NCI-H748 (cell line): ENCODE data around the gene PLCB1.
"Not testable (repeated sequence)": the region's sequence is repeated elsewhere in the genome, so short reads cannot be mapped to it uniquely, and the experiment has no call there.

Experiments used
- DNase-seq: peaks from one replicate; lab custom pipeline; 2025; ENCODE audit not compliant: unreplicated experiment; lab: John Stamatoyannopoulos, UW

The PLCB1 gene

DNA sequence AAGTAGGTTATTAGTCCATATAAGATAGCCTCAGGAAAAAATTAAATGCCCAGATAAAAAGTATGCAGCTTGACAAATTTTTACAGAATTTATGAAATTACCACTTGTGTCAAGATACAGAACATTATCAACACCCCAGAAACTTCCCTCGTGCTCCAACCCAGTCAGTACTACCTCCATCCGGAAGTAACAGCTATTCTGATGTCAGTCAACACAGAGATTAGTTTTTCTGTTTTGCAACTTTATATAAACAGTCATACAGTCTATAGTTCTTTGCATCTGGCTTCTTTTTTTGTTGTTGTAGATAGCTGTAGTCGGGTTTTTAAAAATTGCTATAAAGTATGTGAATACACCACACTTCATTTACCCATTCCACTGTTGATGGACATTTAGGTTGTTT, 721.1 kb downstream of the PLCB1 start:
- DNase-seq, result not testable (repeated sequence)

DNA sequence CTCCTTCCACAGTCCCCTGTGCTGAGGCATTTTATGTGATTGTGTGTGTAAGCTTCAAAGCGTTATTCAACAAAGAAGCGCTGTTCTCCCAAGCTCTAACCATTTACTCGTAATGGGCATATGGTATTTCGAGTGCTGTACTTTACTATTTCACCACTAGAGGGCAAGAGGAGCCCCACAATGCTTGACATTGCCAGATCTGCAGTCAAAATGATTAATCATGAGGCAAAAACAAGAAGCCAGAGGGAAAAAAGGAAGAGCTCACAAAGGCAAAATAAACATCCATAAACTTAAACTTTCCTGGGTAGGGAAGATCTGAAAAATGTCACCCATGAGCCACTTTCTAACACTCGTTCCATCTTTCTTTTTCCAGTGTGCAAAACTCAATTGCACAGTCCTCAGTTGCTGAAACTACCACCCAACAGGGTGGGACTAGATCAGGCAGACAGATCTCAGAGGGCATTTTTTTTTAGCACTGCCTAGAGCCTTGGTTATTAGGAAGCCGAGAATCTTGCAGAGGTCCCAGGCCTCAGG, 721.8 kb downstream of the PLCB1 start:
- DNase-seq, result peak; percentile 87

DNA sequence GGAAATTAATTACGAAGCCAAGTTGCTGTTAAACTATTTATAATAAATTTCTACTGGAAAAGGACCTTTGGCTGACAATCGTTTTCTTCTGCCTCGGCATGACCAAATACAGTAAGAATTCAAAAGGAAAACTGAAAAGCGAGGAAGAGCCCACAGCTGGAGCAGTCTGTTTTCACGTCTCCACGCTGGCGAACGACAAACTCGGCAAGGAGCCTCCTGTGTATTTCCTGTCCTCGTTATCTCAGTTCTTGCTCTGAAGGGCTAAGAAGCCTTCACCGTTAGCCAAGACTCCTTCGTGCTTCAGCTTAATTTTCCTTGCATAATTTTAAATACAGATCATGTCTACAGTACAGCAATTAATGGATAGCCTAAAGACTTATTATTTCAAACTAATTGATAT, 722.5 kb downstream of the PLCB1 start:
- no peak for DNase-seq

DNA sequence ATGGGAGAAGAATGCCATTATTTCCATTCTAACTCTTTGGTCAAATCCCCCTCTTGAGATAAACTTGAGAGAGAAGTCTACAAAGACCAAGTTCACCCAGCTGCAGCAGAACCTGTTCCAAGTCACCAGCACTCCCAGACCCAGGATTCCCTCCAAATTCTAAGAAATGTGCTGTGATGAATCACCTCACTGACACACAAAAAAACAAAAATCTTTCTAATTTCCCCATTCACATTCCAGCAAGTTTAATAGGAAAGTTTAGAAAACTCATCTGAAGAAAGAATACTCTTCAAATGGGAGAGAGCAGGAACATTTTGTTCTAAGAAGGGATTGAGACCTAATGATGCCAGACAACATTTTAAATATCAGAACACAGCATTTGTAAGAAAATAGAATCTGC, 723.2 kb downstream of the PLCB1 start:
- DNase-seq, result no peak

DNA sequence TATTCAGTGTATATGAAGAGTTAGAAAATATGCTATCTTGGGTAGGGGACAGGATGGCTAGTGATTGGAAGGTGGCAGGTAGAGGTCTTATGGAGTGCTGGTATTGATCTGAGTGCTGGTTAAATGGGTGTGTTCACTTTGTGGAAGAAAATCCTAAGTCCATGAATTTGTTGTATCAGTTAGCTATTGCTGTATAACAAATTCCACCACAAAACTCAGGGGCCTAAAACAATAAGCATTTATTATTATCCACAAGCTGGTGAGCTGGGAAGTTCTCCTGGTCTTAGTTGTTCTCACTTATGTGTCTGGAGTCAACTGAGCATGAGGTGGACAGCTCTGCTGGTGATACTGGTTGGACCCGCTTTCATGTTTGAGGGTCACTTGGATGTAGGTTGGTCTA, 724.6 kb downstream of the PLCB1 start:
- no peak for DNase-seq

DNA sequence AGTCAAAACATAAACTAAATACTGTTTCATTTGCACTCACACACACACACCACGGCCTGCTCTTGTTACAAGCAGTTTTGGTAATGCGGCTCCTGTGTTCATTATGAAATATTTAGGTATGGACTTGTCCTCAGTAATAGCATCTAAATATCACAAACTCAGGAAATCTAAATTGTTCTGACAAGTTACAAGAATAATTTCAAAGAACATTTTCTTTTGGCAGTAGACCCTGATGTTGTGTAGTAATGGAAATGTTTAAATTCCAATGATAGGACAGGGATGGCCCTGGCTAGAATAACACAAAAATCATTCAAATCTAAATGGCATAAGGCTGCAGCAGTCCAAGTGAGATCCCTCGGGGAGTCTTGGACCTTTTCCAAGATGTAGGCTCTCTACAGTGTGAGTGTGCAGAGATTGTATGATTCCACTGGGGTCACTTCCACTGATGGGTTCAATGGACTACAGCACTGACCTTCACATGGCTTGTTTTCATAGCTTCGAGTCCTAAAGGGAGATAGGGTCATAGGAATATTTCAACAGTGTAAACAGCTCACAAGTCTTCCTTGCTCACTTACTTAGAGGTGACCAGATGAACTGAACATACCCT, 726.2 kb downstream of the PLCB1 start:
- no peak for DNase-seq

DNA sequence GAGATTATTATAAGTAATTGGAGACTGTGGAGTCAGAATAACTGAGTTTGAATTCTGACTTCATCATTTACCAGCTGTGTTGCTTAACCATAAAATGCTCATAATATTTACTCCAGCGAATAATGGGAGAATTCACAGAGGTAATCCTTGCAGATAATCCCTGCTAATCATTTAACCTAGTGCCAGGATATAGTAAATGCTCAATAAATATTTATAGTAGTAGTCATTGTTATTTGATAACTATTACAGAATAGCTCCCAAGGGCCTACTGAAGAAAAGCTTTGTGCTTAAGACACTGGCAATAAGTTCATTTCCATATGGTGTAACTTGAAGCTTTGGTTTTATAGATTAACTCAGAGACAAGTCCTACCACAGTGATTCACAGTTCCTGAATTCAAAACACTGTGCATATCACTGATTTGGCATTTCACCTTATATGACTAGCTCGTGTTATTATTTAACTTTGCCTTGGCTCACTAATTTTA, 728.0 kb downstream of the PLCB1 start:
- no peak for DNase-seq

DNA sequence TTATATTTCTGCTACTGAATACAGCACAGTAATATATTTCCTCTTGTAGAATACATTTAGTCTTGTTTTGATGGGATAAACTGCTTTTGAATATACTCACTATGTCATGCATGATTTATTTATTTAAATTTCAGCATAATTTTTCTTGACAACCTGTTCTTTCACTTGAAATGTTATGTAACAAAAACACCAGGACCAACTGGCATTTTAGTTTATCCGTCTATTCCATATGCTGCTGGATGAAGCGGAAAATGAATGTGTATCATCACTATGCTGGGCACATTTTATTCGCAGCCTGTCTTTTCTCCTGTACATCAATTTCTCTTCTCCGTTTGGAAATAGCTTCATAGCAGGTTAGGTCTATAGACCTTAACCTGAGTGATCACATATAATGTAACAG, 730.0 kb downstream of the PLCB1 start:
- DNase-seq, result no peak

DNA sequence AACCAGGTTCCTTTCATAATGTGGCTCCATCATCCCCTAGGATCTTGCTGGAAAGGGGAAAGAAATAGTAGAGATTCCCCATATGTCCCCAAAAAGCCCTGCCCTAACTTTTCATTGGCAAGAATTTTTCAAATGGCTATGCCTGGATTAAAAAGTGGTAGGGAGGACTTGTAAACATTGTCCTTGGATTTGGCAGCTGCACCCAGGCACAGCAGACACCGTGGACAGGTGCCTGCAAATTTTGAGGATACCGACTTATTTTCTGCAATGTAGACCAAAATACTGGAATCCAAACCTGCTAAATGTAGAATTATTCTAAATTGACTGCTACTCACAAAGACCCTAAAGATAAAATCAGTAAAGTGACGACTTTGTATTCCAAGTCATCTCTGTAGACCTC, 733.6 kb downstream of the PLCB1 start:
- DNase-seq, result no peak

DNA sequence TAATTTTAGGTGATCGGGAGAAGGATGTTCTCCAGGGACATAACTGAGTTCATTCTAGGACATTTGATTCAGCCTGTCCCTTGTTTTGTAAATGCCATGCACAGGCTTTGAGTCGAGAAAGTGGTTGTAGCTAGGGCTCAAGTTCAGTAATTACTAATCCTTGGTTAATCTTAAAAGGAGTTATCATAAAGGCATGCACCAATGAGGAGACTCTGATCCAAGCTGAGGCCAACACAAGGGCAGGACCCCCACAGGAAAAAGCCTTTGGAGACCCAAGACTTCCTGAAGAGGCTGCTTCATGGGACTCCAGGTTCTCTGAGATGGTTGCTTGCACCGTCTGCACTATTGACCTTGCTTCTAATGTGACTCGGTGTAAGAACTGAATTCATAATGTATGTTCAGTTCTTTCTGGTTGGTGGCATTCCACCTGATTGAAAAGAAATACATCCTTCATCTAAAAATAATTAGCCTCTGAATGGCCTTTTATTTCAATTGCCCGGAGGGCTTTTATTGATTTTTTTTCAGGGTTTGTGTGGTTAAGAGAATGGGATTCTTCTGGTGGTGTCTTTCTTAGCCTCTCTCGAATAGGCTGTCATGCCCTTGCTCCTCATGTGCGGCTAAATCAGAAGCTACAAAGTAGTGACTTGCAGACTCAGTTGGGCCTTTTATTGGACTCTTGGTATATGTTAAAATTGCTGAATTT, 735.1 kb downstream of the PLCB1 start:
- peak; percentile 41 for DNase-seq

DNA sequence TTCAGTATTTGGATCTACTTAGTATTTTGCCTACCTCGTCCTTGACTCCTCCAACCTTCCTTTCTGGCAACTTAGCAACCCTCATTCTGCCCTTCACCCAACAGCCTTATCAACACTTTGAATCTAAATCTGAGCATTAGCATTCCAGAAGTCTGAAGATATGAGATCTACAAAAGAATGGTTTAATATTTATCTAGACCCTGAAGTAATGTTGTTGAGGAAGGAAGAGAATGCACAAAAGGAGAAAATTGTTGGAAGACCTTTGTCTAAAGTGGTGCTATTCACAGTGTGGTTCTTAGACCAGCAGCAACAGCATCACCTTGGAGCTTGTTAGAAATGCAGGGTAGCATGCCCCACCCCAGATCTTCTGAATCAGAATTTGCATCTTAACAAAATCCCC, 738.6 kb downstream of the PLCB1 start:
- no peak for DNase-seq

DNA sequence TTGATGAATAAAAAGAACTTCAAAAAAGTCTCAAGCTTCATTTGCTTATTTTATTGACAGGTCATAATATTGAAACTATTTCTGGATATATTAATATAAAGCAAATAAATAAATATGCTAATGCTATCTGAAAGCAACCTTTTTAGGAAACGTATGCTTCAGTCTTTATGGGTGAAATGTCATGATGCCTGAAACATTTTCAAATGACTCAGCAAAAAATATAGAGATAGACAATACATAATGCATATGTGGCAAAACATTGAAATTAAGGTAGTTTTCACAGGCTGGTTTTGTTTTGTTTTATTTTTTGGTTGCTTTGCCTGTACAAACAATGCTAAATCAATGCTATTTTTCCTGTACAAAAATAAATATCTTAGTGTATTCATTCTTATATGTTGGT, 742.4 kb downstream of the PLCB1 start:
- no peak for DNase-seq

DNA sequence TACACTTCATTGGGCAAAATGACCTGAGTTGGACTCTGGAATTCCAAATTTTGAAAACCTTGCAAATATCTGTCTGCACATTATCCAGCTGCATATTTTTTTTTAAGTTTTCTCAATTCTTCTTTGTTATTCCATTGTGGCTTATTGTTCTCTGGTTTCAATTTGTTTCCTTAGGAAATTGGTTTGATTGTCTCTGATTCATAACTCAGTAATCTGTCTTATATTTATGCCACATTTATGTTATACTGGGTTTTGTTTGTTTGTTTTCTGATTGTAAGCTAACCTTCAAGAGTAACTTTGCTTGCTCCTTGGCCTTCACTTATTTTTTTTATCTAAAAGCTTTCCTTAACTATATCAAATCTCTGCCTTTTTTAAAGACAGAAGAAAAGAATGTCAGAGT, 743.5 kb downstream of the PLCB1 start:
- no peak for DNase-seq

DNA sequence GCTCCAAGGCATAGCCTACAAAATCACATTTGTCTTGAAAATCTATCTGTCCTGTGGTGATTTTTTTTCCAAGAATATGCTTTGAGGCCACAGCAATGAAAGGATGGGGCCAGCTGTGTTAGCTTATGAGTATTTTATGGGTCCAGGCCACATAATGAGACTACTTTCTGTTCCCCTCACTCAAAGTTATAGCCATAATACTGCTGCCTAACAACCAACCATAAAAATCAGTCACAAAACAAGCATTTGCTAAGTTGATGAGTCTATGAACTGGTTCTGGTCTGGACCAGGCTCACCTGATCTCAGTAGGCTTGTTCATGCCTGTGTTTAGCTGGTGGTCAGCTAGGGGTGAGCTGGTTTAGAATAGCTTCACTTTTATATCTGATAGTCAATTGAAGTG, 744.3 kb downstream of the PLCB1 start:
- no peak for DNase-seq

DNA sequence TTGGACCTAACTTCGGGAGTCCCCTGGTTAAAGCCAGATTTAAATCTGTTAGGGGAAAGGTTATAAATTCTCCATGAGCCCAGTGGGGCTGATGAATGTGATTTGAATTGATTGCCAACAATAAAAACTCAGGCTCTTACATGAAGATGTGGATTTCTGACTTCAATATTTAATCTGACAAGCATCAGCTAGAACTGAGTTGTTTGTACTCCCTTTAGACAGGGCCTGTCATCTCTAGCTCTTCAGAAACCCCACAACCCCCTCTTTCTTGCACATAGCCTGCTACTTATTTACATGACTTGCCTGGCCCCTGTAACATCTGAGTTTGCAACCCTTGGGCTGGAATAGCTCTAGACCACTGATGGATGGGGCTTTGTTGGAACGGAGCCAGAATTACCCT, 745.2 kb downstream of the PLCB1 start:
- DNase-seq, result no peak

DNA sequence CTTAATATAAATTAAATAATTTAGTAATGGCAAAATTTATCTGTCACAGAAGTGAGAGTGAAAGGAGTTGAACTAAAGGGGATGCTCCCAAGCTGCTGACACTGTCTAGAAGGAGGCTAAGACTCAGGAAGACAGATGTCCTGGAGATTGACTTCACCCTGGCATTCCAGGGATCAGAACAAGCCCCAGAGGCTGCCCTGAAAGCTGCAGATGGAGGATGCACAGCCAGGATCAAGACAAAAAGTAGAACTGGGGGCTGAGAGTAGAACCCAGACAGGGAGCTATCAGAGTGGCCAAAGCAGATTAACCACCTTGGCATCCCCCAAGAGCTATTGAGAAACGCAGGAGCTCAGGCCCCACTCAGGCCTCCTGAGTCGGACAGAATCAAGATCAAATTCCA, 747.6 kb downstream of the PLCB1 start:
- DNase-seq, result no peak

DNA sequence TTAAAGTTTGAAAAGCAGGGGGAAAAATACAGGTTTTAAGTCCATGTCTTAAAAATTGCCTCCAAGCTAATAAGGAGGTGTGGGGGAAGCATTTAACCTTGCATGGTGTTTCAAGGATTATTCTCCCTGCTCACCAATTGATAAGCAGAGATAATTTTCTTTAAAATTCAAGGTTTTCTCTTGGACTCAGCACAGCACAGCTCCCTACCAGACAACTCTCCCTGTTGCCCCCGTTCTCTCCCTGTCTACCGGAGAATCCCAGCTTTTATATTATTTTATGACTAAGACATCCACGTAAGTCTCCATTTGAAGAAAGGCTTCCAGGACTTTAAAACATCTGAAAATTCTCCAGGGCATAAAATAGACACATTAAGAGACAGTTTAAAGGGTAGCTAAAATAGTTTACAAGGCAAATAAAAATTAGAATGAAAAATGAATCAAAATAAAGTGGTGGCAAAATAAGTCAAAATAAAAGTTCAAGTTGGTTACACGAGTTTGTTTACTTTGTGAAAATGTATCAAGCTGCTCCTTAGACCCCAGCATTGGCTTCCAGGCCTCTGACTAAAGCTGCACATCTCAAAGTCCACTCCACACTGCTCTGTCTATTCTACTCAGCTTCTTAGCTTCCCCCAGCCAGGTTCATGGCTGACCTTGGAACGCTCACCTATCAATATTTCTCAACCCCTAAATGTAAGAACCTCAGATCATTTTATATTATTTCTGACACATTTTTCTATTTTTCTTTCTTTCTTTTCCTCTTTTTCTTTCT, 748.2 kb downstream of the PLCB1 start:
- DNase-seq, result no peak

DNA sequence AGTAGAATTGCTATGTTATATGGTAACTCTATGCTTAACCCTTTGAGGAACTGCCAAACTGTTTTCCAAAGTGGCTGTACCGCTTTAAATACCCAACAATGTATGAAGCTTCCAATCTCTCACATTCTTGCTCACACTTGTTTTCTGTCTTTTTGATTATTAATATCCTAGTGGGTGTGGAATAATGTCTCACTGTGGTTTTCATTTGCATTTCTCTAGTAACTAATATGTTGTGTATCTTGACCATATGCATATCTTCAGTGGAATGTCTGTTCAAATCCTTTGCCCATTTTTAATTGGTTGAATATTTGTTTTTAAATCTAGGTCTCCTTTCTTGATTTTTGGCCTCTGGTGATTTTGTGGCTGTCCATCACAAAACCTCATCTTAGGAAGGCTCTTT, 759.0 kb downstream of the PLCB1 start:
- no peak for DNase-seq

DNA sequence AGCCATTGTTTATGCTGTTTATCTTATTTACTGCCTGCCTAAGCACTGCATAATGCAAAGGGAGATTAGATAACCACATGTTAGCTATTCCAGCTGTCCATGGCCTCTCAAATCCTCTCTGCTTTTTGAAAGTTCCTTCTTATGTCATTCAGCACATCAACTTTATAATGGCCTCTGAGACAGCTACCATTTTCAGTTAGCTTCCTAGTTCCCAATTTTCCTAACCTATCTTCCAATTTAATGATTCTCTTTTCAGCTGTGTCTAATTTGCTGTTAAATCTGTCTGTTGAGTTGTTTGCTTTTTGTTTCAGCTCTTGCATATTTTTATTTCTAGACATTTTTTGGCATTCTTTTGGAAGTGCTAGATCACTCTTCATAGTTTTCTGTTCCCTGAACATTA, 763.4 kb downstream of the PLCB1 start:
- DNase-seq, result no peak

DNA sequence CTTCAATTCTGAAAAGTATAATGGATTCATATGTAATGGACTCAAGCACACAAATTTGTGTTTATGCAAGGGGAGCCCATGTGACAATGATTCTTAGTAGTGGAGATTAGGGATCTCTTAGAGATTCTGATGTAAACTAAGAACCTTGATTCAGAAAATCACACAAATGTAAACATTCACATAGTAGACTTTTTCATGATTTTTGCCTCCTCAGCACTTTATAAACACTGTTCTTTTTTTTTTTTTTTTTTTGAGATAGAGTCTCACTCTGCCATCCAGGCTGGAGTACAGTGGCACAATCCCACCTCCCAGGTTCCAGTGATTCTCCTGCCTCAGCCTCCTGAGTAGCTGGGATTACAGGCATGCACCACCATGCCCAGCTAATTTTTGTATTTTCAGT, 766.8 kb downstream of the PLCB1 start:
- DNase-seq, result no peak

DNA sequence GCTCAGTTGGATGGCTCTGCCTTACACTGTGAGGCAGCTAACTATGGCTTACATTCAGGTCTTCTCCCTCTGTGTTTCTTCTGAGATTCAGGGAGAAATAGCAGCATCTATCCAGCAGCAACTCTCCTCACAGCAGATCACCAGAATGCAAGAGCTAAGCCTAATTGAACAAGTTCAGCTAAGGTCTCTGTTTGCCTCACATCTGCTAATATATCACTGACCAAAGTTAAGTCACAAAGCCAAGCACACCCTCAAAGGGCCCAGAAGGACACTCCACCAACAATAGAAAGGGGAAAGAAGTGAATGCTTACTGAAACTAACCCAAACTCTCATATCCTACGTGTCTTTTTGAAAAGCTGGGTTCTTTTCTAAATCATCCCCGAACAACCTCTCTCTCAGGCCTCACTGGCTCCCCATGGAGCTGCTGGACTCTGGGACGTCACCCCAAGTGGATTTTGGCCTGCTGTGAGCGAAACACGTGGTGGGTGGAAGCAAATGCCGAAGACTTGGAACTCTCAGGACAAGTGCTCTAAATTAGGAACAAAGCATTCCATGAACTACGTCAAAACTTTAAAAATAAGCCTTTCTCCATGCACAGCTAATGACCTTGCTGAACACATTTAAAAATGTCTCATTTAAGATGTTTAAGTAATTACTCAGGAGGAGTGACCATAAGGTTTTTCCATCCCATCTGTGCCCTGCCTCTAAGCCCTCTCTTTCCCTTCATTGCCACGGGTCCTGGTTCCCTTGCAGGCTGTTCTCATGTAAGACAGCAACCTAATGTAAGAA, 769.4 kb downstream of the PLCB1 start:
- DNase-seq, result no peak
